ENCODE measurements around the gene KRT26. TPM values are rescaled to one million over a fixed set of nuclear protein-coding genes. Genes with fewer than 3 reads are reported as not detected.

KRT26 gene, protein sequence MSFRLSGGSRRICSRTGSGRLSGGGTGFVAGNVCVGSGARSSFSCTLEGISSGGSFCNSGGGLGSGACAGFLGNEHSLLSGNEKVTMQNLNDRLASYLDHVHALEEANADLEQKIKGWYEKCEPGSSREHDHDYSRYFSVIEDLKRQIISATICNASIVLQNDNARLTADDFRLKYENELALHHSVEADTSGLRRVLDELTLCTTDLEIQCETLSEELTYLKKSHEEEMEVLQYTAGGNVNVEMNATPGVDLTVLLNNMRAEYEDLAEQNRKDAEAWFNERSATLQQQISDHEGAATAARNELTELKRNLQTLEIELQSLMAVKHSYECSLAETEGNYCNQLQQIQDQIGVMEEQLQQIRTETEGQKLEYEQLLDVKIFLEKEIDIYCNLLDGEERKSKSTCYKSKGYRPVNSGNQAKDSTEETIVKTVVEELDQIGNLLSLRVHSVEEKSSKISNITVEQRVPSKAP
- total RNA-seq, result not detected
- not detected for polyA plus RNA-seq
- long read RNA-seq, donor 1, result 0 reads
- long read RNA-seq, donor 2, result 0 reads

DNA sequence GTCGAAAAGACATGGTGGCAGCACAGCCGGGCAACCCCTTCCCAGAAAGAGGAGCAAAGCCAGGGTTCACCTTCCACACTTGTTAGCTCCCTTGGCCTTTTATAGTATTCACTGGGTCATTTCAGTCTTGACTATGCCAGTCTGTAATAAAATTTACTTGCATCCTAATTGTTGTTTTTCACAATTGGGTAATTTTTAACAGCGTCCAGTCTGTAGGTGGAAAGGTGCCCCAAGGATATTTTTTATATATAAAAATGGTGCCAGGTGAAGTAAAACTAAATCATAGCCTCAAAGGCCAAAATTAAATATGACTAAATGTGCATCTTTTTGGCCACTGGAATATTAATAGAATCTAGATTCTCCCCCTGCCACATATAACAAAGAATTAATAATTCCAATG is at the start of gene KRT26:
Gene KRT26 (minus strand): TSS at position 101 of the 400 bp plus-strand sequence. CDS start 88 bp downstream, at position 13.
- Histone ChIP-seq H3K9me3 (ENCODE audit: control insufficient read depth, low read length) (no peaks in the 10 kb centered on the region), H3K27me3 (ENCODE audit: control insufficient read depth in 1 of 2, insufficient read depth in 2 of 2, low read length in 1 of 2) (no peaks in the 10 kb centered on the region), H3K27ac (ENCODE audit: low read depth in 1 of 2, low read length in 2 of 2) (no peak within 1 kb of the TSS), H3K4me3 (ENCODE audit: low read length in 2 of 2) (no peak within 1 kb of the TSS), H3K36me3 (ENCODE audit: control insufficient read depth in 1 of 2, insufficient read depth in 2 of 2, low read length in 1 of 2) (no peaks in the 10 kb centered on the region), H3K4me1 (ENCODE audit: control insufficient read depth in 1 of 2, insufficient read depth in 2 of 2, low read length in 2 of 2) (no peaks in the 10 kb centered on the region)
- 85 to 90% methylated on average over 3 of the region's 3 CpGs for WGBS, 2 donors
- DNase-seq, result no peak
- intact Hi-C loops (cut with DNase I), result no loop called here
- ATAC-seq (ENCODE audit: low FRiP score), result no peak

DNA sequence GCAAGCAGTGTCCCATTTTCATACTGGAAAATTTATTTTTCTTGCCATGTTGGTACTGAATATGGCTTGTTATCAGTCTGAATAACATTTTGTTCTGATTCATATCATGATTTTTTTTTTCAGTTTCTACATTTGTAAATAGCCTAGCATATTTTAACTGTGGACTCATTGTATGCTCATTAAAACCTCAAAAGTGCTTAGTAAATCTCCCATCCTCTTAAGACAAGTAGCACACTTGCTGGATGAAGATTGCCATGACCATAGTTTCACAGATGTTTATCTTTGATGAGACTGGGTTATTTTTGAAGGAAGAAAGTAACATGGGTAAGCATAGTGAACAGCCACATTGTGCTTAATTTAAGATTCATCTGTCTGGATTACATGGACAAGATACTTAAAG is 49.5 kb upstream of the KRT26 start:
- DNase-seq (no peak), ATAC-seq (ENCODE audit: low FRiP score) (no peak)
- Histone ChIP-seq H3K27ac (ENCODE audit: low read depth in 1 of 2, low read length in 2 of 2) (no peak overlapping the region), H3K4me3 (ENCODE audit: low read length in 2 of 2) (no peak overlapping the region), H3K36me3 (ENCODE audit: control insufficient read depth in 1 of 2, insufficient read depth in 2 of 2, low read length in 1 of 2) (no peaks in the 10 kb centered on the region), H3K27me3 (ENCODE audit: control insufficient read depth in 1 of 2, insufficient read depth in 2 of 2, low read length in 1 of 2) (no peaks in the 10 kb centered on the region), H3K9me3 (ENCODE audit: control insufficient read depth, low read length) (no peaks in the 10 kb centered on the region), H3K4me1 (ENCODE audit: control insufficient read depth in 1 of 2, insufficient read depth in 2 of 2, low read length in 2 of 2) (peaks cover 0 to 4% of the 10 kb centered on the region in 2 donors)
- intact Hi-C loops (cut with DNase I), result no loop called here

DNA sequence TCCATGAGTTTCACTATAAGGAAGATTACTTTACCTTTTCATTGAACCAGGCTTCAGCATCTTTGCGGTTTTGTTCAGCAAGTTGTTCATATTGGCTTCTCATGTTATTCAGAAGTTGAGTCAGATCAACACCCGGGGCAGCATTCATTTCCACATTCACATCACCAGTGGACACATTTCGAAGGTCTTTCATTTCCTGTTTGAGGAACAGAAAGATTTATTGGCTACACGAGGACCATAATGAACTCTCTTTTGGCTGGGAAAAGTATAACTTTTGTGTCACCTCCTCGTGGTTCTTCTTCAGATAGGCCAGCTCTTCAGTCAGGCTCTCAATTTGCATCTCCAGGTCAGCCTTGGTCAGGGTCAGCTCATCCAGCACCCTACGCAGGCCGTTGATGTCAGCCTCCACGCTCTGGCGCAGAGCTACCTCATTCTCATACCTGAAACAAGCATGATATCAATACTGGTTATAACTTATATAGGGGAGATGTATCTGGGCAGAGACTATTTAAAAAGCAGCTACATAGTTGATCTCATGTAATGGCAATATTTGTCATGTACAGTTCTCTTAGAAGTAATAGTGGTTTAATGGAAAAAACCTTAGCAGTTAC is 48.3 kb upstream of the KRT26 start:
- H3K27me3 ChIP-seq (ENCODE audit: control insufficient read depth in 1 of 2, insufficient read depth in 2 of 2, low read length in 1 of 2), result no peaks in the 10 kb centered on the region
- no peak for ATAC-seq (ENCODE audit: low FRiP score)
- H3K27ac ChIP-seq (ENCODE audit: low read depth in 1 of 2, low read length in 2 of 2), result no peak overlapping the region
- H3K4me3 ChIP-seq (ENCODE audit: low read length in 2 of 2), result no peak overlapping the region
- whole genome bisulfite sequencing, 2 donors, result 84 to 88% methylated on average over 9 of the region's 9 CpGs
- no peaks in the 10 kb centered on the region for H3K4me1 ChIP-seq (ENCODE audit: control insufficient read depth in 1 of 2, insufficient read depth in 2 of 2, low read length in 2 of 2)
- DNase-seq, result no peak
- intact Hi-C loops (cut with DNase I), result no loop called here
- no peaks in the 10 kb centered on the region for H3K9me3 ChIP-seq (ENCODE audit: control insufficient read depth, low read length)
- no peaks in the 10 kb centered on the region for H3K36me3 ChIP-seq (ENCODE audit: control insufficient read depth in 1 of 2, insufficient read depth in 2 of 2, low read length in 1 of 2)

DNA sequence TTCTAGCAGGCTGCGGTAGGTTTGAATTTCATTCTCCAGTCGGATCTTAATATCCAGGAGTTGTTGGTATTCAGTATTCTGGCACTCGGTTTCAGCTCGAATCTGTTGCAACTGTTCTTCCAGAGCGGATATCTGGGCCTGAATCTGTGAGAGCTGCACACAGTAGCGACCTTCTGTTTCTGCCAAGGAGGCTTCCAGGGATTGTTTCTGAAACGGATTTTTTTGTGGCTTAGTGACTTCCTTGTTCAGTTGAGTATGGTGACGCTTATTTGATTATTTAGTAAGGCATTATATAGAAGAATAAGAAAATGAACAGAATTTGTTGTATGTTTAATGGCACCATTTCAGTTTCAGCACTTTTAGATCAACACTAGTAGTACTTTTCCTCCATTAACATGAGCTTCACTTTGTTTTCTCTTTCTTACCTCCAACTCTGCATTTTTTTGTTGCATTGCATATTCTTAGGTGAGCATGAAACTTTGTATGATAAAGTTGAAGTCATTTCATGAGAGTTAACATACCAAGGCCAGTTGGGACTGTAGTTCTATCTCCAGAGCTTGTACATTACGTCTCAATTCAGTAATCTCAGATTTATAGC is 47.6 kb upstream of the KRT26 start:
- WGBS, 2 donors, result 44 to 45% methylated on average over 9 of the region's 9 CpGs
- Histone ChIP-seq H3K4me1 (ENCODE audit: control insufficient read depth in 1 of 2, insufficient read depth in 2 of 2, low read length in 2 of 2) (no peaks in the 10 kb centered on the region), H3K36me3 (ENCODE audit: control insufficient read depth in 1 of 2, insufficient read depth in 2 of 2, low read length in 1 of 2) (no peaks in the 10 kb centered on the region), H3K27me3 (ENCODE audit: control insufficient read depth in 1 of 2, insufficient read depth in 2 of 2, low read length in 1 of 2) (no peaks in the 10 kb centered on the region), H3K4me3 (ENCODE audit: low read length in 2 of 2) (peak overlapping the region; percentile 50 to 75), H3K9me3 (ENCODE audit: control insufficient read depth, low read length) (no peaks in the 10 kb centered on the region), H3K27ac (ENCODE audit: low read depth in 1 of 2, low read length in 2 of 2) (peak overlapping the region; percentile 20 to 54)
- no peak for DNase-seq
- peak; percentile 57 for ATAC-seq (ENCODE audit: low FRiP score)
- intact Hi-C loops (cut with DNase I), result loop anchor here in 1 of 2 donors (5.0 kb wide), 1 partner anchor 723 kb away; no protein-coding TSS in a partner anchor

DNA sequence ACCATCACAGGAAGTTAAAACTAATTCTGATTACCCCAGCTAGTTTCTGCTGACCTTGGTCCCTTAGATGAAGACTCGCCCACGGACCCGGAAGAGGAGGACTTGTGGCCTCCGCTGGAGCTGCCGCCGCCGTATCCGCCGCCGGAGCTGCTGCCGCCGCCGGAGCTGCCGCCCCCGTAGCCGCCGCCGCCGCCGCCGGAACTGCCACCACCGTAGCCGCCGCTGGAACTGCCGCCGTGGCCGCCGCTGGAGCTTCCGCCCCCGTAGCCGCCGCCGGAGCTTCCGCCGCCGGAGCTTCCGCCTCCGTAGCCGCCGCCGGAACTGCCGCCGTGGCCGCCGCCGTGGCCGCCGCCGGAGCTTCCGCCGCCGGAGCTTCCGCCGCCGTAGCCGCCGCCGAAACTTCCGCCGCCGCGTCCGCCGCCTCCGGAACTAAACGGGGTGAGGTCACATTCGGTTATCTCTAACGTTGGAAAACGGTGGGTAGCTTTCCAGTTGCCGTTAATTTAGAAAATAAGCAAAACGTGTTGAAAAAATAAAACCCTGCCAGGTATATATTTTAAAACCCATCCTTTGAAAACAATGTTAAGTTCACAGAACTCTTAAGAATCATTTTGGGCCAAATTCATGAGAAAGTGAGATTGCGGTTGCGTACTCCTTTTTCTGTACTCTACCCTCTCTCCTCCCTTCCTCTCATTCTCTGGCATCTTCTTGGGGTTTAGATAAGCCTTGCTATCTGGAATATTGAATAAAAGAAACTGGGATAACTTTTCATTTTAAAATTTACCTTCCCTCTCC is 46.9 kb upstream of the KRT26 start:
- intact Hi-C loops (cut with DNase I), result loop anchor here in 1 of 2 donors (5.0 kb wide), 1 partner anchor 723 kb away; no protein-coding TSS in a partner anchor
- Histone ChIP-seq H3K4me1 (ENCODE audit: control insufficient read depth in 1 of 2, insufficient read depth in 2 of 2, low read length in 2 of 2) (no peaks in the 10 kb centered on the region), H3K36me3 (ENCODE audit: control insufficient read depth in 1 of 2, insufficient read depth in 2 of 2, low read length in 1 of 2) (no peaks in the 10 kb centered on the region), H3K9me3 (ENCODE audit: control insufficient read depth, low read length) (no peaks in the 10 kb centered on the region), H3K27me3 (ENCODE audit: control insufficient read depth in 1 of 2, insufficient read depth in 2 of 2, low read length in 1 of 2) (no peaks in the 10 kb centered on the region), H3K27ac (ENCODE audit: low read depth in 1 of 2, low read length in 2 of 2) (peak overlapping the region; percentile 57 to 85), H3K4me3 (ENCODE audit: low read length in 2 of 2) (peak overlapping the region; percentile 77 to 78)
- WGBS, 2 donors, result 1 to 2% methylated on average over 34 to 73 of the region's 73 CpGs
- ATAC-seq (ENCODE audit: low FRiP score) (peak; percentile 93), DNase-seq (peak; percentile 86 to 95)

DNA sequence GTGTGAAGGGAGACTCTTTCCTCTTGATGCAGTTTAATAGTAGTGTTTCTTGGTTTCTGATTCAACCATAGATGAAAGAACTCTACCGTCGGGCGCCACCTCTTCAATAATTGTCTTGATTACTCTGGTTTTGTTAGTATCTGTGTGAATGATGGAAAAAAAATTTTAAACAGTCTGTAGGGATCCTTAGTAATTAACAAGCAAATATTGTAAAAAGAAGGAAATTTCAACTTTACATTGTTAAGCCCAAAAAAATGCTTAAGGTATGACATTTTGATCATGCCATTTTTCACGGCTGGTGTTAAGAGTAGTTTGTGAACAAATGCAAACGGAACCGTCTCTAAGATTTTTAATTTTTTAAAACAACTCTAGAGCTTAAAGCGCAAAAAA is 46.3 kb upstream of the KRT26 start:
- Histone ChIP-seq H3K27ac (ENCODE audit: low read depth in 1 of 2, low read length in 2 of 2) (peak overlapping the region in 1 of 2 donors; percentile 57), H3K9me3 (ENCODE audit: control insufficient read depth, low read length) (no peaks in the 10 kb centered on the region), H3K4me3 (ENCODE audit: low read length in 2 of 2) (peak overlapping the region; percentile 77 to 78), H3K36me3 (ENCODE audit: control insufficient read depth in 1 of 2, insufficient read depth in 2 of 2, low read length in 1 of 2) (no peaks in the 10 kb centered on the region), H3K27me3 (ENCODE audit: control insufficient read depth in 1 of 2, insufficient read depth in 2 of 2, low read length in 1 of 2) (no peaks in the 10 kb centered on the region), H3K4me1 (ENCODE audit: control insufficient read depth in 1 of 2, insufficient read depth in 2 of 2, low read length in 2 of 2) (no peaks in the 10 kb centered on the region)
- intact Hi-C loops (cut with DNase I), result loop anchor here in 1 of 2 donors (5.0 kb wide), 1 partner anchor 724 kb away; no protein-coding TSS in a partner anchor
- DNase-seq, result no peak
- ATAC-seq (ENCODE audit: low FRiP score), result no peak
- WGBS, 2 donors, result 19 to 21% methylated on average over 7 of the region's 7 CpGs

DNA sequence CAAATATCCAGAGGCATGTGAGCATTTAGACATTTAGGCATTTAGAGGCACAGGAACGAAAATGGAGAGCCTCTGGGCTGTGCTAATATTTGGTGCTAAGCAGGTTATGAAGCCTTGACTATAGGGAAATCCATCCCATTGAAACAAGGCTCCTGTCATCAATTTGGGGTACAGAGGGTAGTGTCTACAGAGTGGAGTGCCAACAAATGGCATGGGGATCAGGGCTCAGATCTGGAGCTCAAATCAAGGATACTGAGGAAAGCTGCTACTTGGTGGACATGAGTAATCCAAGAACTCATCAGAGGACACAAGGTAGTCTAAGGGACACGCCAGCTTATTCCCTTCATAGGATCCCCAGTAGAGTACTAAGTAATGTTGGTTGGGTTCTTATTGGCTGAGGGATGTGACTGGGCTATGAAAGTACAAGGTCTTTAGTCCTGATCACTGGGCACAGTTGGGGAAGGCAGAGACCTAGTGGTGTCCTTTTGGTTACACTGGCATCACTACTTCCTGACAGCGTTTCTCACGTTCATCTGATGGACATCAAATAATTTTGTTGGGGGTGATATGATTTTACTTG is 45.2 kb upstream of the KRT26 start:
- 97 to 98% methylated on average over 4 of the region's 4 CpGs for WGBS, 2 donors
- H3K4me3 ChIP-seq (ENCODE audit: low read length in 2 of 2), result no peak overlapping the region
- H3K4me1 ChIP-seq (ENCODE audit: control insufficient read depth in 1 of 2, insufficient read depth in 2 of 2, low read length in 2 of 2), result no peaks in the 10 kb centered on the region
- intact Hi-C loops (cut with DNase I), result loop anchor here in 1 of 2 donors (5.0 kb wide), 1 partner anchor 725 kb away; no protein-coding TSS in a partner anchor
- ATAC-seq (ENCODE audit: low FRiP score) (no peak), DNase-seq (no peak)
- H3K9me3 ChIP-seq (ENCODE audit: control insufficient read depth, low read length), result no peaks in the 10 kb centered on the region
- H3K27me3 ChIP-seq (ENCODE audit: control insufficient read depth in 1 of 2, insufficient read depth in 2 of 2, low read length in 1 of 2), result no peaks in the 10 kb centered on the region
- H3K36me3 ChIP-seq (ENCODE audit: control insufficient read depth in 1 of 2, insufficient read depth in 2 of 2, low read length in 1 of 2), result no peaks in the 10 kb centered on the region
- no peak overlapping the region for H3K27ac ChIP-seq (ENCODE audit: low read depth in 1 of 2, low read length in 2 of 2)

DNA sequence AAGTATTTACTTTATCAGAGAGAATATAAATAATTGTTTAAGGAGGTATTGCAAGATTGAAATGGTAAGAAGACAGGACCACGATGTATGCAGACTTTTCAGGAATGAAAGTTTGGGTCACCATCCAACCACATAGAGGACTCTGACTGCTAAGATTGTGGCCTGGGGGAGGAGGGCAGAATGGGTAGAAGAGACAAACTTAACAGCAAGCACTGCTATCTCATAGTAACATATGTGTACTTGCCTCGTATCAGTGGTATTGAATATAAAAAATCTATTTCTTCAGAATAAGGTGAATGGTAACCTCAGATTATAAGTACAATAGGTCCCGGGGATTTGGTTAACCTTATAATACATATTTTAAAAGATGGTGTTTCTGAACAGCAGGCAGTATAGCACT is 44.6 kb upstream of the KRT26 start:
- H3K9me3 ChIP-seq (ENCODE audit: control insufficient read depth, low read length), result no peaks in the 10 kb centered on the region
- no peaks in the 10 kb centered on the region for H3K36me3 ChIP-seq (ENCODE audit: control insufficient read depth in 1 of 2, insufficient read depth in 2 of 2, low read length in 1 of 2)
- ATAC-seq (ENCODE audit: low FRiP score) (no peak), DNase-seq (no peak)
- H3K27ac ChIP-seq (ENCODE audit: low read depth in 1 of 2, low read length in 2 of 2), result no peak overlapping the region
- H3K4me3 ChIP-seq (ENCODE audit: low read length in 2 of 2), result no peak overlapping the region
- no peaks in the 10 kb centered on the region for H3K27me3 ChIP-seq (ENCODE audit: control insufficient read depth in 1 of 2, insufficient read depth in 2 of 2, low read length in 1 of 2)
- intact Hi-C loops (cut with DNase I), result loop anchor here in 1 of 2 donors (5.0 kb wide), 1 partner anchor 726 kb away; no protein-coding TSS in a partner anchor
- 90 to 93% methylated on average over 3 of the region's 3 CpGs for WGBS, 2 donors
- no peaks in the 10 kb centered on the region for H3K4me1 ChIP-seq (ENCODE audit: control insufficient read depth in 1 of 2, insufficient read depth in 2 of 2, low read length in 2 of 2)
